Measurements from ENCODE around the gene FZD4. TPM values are rescaled to one million over a fixed set of nuclear protein-coding genes. Genes with fewer than 3 reads are reported as not detected.

FZD4 gene
- total and polyA plus RNA-seq, 10 of the 15 experiments (the other 5 are each of a cell fraction or from before 2014, with no cell fraction given): under 0.01 to 0.13 (median 0.01) TPM; not detected in 6

DNA sequence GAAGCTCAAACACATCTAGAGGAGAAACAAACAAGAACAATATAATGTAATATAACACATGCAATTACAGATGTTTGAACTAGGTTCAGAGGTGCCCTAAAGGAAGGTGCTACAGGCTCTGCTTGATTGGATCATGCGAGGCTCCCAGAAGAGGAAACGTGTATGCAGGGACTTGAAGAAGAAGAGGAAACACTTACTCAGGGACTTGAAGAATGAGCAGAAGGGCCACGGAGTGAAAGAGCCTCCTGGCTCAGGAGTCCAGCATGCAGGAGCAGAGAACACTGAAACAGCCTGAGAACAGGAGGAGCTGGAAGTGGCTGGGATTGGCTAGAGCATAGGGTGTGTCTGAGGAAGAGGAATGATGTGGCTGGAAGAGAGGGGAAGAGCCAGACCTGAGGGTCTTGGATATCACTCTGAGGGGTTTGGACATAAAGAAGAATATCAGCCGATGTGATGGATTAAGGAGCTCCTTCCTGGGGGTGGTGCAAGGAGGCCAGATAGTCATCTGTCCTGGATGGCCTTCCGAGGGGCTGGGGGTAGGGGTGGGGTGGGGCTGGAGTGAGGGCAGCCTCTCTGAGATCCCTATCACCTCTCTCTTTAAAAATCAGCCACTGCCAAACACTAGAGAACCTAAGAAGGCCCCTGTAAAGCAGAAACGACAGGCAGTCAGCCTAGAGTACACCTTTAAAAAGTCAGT, 16.8 kb downstream of the FZD4 start:
- ChIA-PET CTCF (interaction anchor here (0.8 to 4.4 kb wide), 21 partner anchors 11 to 1613 kb away, joined by 3 to 54 read pairs (median 4); no protein-coding TSS in a partner anchor), SMC1A (ENCODE audit: uncharacterized antibody, unreplicated experiment) (interaction anchor here (1.2 to 3.2 kb wide), 4 partner anchors 348 to 482 kb away, joined by 3 to 24 read pairs (median 12); no protein-coding TSS in a partner anchor), POLR2A (no interaction called here), RAD21 (ENCODE audit: unreplicated experiment) (interaction anchor here (0.8 to 2.5 kb wide), 11 partner anchors 17 to 486 kb away, joined by 3 to 18 read pairs (median 4); partner anchors contain the start of gene FZD4)
- 0% methylated on average over 6 of the region's 6 CpGs for WGBS (ENCODE audit: insufficient coverage, insufficient replicate concordance, low lambda C conversion rate, missing lambda C conversion rate)
- Histone ChIP-seq H3K9me3 (replicated peaks; ENCODE audit: control insufficient read depth, insufficient read depth, low read length) (no peaks in the 10 kb centered on the region), H3K4me3 (no peak overlapping the region), H3K27me3 (replicated peaks in 1 of 2; ENCODE audit: control insufficient read depth in 2 of 2, insufficient read depth in 2 of 2, low read length in 1 of 2) (no peaks in the 10 kb centered on the region; a peak in 1 of 4 replicates), H3K4me1 (ENCODE audit: control insufficient read depth, insufficient read depth, low read length) (no peaks in the 10 kb centered on the region), H3K27ac (ENCODE audit: control insufficient read depth, insufficient read depth) (no peak overlapping the region), H3K36me3 (ENCODE audit: control insufficient read depth in 2 of 2, insufficient read depth in 2 of 2, low read length in 1 of 2) (no peaks in the 10 kb centered on the region), H3K9ac (ENCODE audit: control insufficient read depth, insufficient read depth, low read length) (no peak overlapping the region), H3K79me2 (ENCODE audit: control insufficient read depth, insufficient read depth, low read length) (no peaks in the 10 kb centered on the region), H4K20me1 (ENCODE audit: control insufficient read depth, insufficient read depth) (no peaks in the 10 kb centered on the region), H3K4me2 (ENCODE audit: control insufficient read depth, insufficient read depth) (no peak overlapping the region), H2AFZ (ENCODE audit: control insufficient read depth, low read depth, low read length) (no peak overlapping the region)
- ATAC-seq (no peak), DNase-seq (ENCODE audit: low read depth, low spot score) (no peak), FAIRE-seq (no peak)
- in situ Hi-C loops (cut with MboI) (no loop called here), intact Hi-C loops (cut with micrococcal nuclease; ENCODE audit: unreplicated experiment) (loop anchor here (5.0 kb wide), 1 partner anchor 414 kb away; no protein-coding TSS in a partner anchor)
- no TSS peak for BruUV-seq (replicated peaks)
- TF ChIP-seq, protein P1, sequence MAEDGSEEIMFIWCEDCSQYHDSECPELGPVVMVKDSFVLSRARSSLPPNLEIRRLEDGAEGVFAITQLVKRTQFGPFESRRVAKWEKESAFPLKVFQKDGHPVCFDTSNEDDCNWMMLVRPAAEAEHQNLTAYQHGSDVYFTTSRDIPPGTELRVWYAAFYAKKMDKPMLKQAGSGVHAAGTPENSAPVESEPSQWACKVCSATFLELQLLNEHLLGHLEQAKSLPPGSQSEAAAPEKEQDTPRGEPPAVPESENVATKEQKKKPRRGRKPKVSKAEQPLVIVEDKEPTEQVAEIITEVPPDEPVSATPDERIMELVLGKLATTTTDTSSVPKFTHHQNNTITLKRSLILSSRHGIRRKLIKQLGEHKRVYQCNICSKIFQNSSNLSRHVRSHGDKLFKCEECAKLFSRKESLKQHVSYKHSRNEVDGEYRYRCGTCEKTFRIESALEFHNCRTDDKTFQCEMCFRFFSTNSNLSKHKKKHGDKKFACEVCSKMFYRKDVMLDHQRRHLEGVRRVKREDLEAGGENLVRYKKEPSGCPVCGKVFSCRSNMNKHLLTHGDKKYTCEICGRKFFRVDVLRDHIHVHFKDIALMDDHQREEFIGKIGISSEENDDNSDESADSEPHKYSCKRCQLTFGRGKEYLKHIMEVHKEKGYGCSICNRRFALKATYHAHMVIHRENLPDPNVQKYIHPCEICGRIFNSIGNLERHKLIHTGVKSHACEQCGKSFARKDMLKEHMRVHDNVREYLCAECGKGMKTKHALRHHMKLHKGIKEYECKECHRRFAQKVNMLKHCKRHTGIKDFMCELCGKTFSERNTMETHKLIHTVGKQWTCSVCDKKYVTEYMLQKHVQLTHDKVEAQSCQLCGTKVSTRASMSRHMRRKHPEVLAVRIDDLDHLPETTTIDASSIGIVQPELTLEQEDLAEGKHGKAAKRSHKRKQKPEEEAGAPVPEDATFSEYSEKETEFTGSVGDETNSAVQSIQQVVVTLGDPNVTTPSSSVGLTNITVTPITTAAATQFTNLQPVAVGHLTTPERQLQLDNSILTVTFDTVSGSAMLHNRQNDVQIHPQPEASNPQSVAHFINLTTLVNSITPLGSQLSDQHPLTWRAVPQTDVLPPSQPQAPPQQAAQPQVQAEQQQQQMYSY (CRISPR knock-in tag; IDR thresholded peaks at IDR 0.05): no peak
- TF ChIP-seq SUPT20H (IDR thresholded peaks at IDR 0.05; ENCODE audit: borderline replicate concordance, control insufficient read depth, low read depth, low read length): no peak
- TF ChIP-seq, protein P2, sequence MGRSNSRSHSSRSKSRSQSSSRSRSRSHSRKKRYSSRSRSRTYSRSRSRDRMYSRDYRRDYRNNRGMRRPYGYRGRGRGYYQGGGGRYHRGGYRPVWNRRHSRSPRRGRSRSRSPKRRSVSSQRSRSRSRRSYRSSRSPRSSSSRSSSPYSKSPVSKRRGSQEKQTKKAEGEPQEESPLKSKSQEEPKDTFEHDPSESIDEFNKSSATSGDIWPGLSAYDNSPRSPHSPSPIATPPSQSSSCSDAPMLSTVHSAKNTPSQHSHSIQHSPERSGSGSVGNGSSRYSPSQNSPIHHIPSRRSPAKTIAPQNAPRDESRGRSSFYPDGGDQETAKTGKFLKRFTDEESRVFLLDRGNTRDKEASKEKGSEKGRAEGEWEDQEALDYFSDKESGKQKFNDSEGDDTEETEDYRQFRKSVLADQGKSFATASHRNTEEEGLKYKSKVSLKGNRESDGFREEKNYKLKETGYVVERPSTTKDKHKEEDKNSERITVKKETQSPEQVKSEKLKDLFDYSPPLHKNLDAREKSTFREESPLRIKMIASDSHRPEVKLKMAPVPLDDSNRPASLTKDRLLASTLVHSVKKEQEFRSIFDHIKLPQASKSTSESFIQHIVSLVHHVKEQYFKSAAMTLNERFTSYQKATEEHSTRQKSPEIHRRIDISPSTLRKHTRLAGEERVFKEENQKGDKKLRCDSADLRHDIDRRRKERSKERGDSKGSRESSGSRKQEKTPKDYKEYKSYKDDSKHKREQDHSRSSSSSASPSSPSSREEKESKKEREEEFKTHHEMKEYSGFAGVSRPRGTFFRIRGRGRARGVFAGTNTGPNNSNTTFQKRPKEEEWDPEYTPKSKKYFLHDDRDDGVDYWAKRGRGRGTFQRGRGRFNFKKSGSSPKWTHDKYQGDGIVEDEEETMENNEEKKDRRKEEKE (IDR thresholded peaks at IDR 0.05): no peak
- TF ChIP-seq ESRRA (IDR thresholded peaks at IDR 0.05; ENCODE audit: low read length): no peak
- TF ChIP-seq MYB (IDR thresholded peaks at IDR 0.05; ENCODE audit: borderline replicate concordance, low read depth, low read length): no peak
- TF ChIP-seq NR2F1 (conservative IDR thresholded peaks at IDR 0.05): no peak
- TF ChIP-seq, protein P3, sequence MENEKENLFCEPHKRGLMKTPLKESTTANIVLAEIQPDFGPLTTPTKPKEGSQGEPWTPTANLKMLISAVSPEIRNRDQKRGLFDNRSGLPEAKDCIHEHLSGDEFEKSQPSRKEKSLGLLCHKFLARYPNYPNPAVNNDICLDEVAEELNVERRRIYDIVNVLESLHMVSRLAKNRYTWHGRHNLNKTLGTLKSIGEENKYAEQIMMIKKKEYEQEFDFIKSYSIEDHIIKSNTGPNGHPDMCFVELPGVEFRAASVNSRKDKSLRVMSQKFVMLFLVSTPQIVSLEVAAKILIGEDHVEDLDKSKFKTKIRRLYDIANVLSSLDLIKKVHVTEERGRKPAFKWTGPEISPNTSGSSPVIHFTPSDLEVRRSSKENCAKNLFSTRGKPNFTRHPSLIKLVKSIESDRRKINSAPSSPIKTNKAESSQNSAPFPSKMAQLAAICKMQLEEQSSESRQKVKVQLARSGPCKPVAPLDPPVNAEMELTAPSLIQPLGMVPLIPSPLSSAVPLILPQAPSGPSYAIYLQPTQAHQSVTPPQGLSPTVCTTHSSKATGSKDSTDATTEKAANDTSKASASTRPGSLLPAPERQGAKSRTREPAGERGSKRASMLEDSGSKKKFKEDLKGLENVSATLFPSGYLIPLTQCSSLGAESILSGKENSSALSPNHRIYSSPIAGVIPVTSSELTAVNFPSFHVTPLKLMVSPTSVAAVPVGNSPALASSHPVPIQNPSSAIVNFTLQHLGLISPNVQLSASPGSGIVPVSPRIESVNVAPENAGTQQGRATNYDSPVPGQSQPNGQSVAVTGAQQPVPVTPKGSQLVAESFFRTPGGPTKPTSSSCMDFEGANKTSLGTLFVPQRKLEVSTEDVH (IDR thresholded peaks at IDR 0.05; ENCODE audit: low read depth, partially characterized antibody): no peak
- no peak for TF ChIP-seq TCF12 (IDR thresholded peaks at IDR 0.05; ENCODE audit: low read depth, low read length)
- no peak for TF ChIP-seq MYC (IDR thresholded peaks at IDR 0.05; ENCODE audit: insufficient read depth, insufficient read length, insufficient replicate concordance, low read length, severe bottlenecking)

All from GM12878 (cell line).